Nephron (organoid): ENCODE measurements around the gene UAP1.

Experiments
- H3K27ac Mint-ChIP-seq, 3 experiments: 2 replicates each; pipeline ENCODE4 v1.8.0; 2020; ENCODE audit warnings: mixed read lengths in 3 of 3, mild to moderate bottlenecking in 2 of 3, moderate library complexity in 1 of 3
- H3K27me3 Mint-ChIP-seq: 2 replicates; pipeline ENCODE4 v1.8.0; 2021; ENCODE audit warnings: low read depth, mild to moderate bottlenecking, moderate library complexity, mixed read lengths
- H3K36me3 Mint-ChIP-seq: 2 replicates; pipeline ENCODE4 v1.8.0; 2020; ENCODE audit warnings: low read depth, mixed read lengths
- H3K4me1 Mint-ChIP-seq: 2 replicates; pipeline ENCODE4 v1.8.0; 2020; ENCODE audit warnings: mixed read lengths
- H3K4me3 Mint-ChIP-seq, 3 experiments: 2 replicates each; pipeline ENCODE4 v1.8.0; 2020; ENCODE audit warnings: mild to moderate bottlenecking in 3 of 3, mixed read lengths in 3 of 3, moderate library complexity in 2 of 3
- H3K9me3 Mint-ChIP-seq: 2 replicates; pipeline ENCODE4 v1.8.0; 2020; ENCODE audit warnings: mixed read lengths
- CTCF ChIP-seq, 3 experiments: fragments of 200-600 bp; sonication (generic); IDR thresholded peaks; one replicate each; pipeline ENCODE4 v1.5.0; 2021; ENCODE audit warnings: antibody characterized with exemption in 3 of 3; ENCODE audit not compliant: unreplicated experiment in 3 of 3

The UAP1 gene

DNA sequence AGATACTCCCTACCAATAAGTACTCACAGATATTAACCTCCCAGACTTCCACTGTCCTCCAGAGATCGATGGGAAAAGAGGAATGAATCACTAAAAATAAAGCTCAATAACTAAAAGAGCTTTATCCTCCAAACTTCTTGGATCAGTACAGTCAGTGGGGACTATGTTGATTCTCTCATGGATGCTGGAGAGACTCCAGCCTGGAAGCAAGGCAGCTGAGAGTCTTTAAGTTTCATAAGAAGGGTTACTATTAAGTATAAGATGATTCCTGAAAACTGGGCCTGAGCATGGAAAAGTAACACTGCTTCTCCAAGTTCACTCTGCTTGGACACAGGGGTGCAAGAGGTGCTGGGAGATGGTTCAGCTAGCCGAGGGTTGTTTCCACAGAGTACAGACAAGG is 64.6 kb downstream of the UAP1 start:
- H3K9me3 Mint-ChIP-seq = no peaks in the 10 kb centered on the region

DNA sequence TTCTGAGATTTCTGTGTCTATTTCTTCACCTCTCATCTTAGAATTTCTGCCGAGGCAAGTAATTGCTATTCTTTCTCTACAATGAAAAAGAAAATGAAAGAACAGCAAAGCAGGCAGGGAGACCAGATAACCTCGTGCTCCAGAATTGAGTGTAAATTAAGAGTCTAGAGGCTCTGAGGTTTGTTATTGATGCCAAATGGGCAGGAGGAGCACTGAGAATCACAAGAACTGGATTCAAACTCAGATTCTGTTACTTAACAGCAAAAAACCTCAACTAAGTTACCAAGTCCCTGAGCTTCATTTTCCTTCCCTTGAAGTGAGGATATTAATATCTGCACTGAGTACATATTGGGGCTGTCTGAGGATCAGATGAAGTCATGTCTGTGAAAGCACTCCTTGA is 65.2 kb downstream of the UAP1 start:
- TF ChIP-seq CTCF (IDR thresholded peaks at IDR 0.05; ENCODE audit: unreplicated experiment in 3 of 3) = no peak
- Mint-ChIP-seq H3K36me3 (no peaks in the 10 kb centered on the region), H3K9me3 (no peaks in the 10 kb centered on the region), H3K4me1 (peaks cover 56% of the 10 kb centered on the region), H3K27ac (peak overlapping the region in 2 of 3 experiments; percentile 88 to 97), H3K27me3 (peaks cover 4% of the 10 kb centered on the region), H3K4me3 (no peak overlapping the region)

More for the DNA sequence above, 64.6 kb downstream of the UAP1 start:
- no peak for TF ChIP-seq CTCF (IDR thresholded peaks at IDR 0.05; ENCODE audit: unreplicated experiment in 3 of 3)
- Mint-ChIP-seq H3K4me3 (peak overlapping the region in 2 of 3 experiments; percentile 54 to 59), H3K4me1 (peaks cover 49% of the 10 kb centered on the region), H3K27me3 (peaks cover 4% of the 10 kb centered on the region), H3K36me3 (no peaks in the 10 kb centered on the region), H3K27ac (peak overlapping the region; percentile 67 to 97 (median 88))

DNA sequence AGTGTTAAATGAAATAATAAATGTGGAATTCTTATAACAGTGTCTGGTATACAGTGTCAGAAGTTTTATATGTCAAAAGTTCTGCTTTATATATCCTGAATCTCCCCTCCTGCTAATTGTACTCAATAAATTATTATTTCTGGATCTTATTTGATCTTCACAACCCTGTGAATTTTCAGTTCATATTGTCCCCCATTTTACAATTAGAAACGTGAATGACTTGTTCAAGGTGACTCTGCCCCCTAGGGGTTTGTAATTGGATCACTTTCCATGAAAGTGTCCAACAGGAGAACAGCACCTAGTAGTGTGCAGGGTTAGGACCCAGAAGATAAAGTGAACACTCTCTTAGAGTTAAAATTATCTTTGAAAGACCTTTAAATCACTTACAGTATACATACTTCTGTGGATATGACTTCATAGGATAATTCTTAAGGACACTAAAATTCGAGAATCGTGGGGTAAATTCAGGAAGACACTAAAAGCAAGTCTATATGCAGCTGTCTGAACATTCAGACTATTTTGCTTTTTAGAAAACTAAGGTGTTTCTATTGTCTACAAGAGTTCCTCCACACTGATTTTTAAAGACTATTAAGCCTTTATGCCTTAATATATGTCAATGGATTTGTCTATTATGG is 66.3 kb downstream of the UAP1 start:
- H3K9me3 Mint-ChIP-seq = no peaks in the 10 kb centered on the region

DNA sequence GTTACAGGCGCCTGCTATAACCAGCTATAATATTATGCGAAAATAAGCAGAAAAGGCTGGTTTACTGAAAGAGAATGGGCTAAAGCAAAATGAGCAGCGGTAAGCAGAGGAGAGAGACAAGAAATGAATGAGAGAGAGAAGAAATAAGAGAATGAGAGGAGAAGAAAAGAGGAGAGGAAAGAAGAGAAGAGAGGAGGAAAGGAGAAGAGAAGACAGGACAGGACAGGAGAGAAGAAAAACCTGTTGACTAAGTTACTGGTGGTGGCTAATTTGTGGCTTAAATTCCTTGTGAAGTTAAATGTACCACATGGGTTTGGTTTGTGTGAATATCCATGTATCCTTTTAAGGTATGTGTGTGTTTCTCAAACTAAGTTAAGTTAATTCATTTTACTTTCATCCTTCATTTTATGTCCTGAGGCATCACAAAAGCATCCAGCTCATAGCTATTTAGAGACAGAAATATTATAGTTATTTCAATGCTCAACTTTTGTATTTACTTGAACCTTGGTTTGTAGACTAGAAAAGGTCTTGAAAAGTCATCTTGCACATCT is 67.6 kb downstream of the UAP1 start:
- H3K9me3 Mint-ChIP-seq = no peaks in the 10 kb centered on the region
- peak overlapping the region in 2 of 3 experiments; percentile 6 to 34 for H3K4me3 Mint-ChIP-seq
- peaks cover 62% of the 10 kb centered on the region for H3K4me1 Mint-ChIP-seq
- no peaks in the 10 kb centered on the region for H3K36me3 Mint-ChIP-seq
- H3K27me3 Mint-ChIP-seq = peaks cover 4% of the 10 kb centered on the region
- peak overlapping the region; percentile 16 to 73 (median 53) for H3K27ac Mint-ChIP-seq
- TF ChIP-seq CTCF (IDR thresholded peaks at IDR 0.05; ENCODE audit: unreplicated experiment in 3 of 3) = no peak

More for the DNA sequence above, 66.3 kb downstream of the UAP1 start:
- H3K27me3 Mint-ChIP-seq = peaks cover 4% of the 10 kb centered on the region
- no peaks in the 10 kb centered on the region for H3K36me3 Mint-ChIP-seq
- peak; percentile 22 to 28 (median 23) for TF ChIP-seq CTCF (IDR thresholded peaks at IDR 0.05; ENCODE audit: unreplicated experiment in 3 of 3)
- H3K27ac Mint-ChIP-seq = peak overlapping the region in 2 of 3 experiments; percentile 75 to 97
- no peak overlapping the region for H3K4me3 Mint-ChIP-seq
- peaks cover 60% of the 10 kb centered on the region for H3K4me1 Mint-ChIP-seq

DNA sequence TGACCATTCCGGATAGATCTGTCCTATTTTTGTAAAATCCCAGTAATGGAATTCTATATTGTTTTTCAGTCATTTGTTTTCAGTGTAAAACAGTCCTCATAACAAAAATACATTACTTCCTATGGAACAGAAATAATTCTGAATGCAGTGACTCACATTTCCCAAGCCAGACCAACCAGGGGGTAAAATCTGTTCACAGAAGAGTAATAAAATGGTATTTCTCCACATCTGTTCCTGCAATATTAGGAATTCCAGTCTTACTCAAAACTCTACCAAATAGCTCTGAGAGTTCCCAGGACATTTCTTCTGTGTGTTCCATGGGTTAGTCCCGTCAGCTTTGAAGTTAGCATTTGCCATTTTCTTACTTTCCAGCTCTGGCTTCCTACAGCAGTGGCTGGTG is 68.1 kb downstream of the UAP1 start:
- TF ChIP-seq CTCF (IDR thresholded peaks at IDR 0.05; ENCODE audit: unreplicated experiment in 3 of 3) = no peak
- peak overlapping the region in 1 of 3 experiments; percentile 6 for H3K4me3 Mint-ChIP-seq
- H3K9me3 Mint-ChIP-seq = no peaks in the 10 kb centered on the region
- no peaks in the 10 kb centered on the region for H3K36me3 Mint-ChIP-seq
- peaks cover 67% of the 10 kb centered on the region for H3K4me1 Mint-ChIP-seq
- peak overlapping the region in 2 of 3 experiments; percentile 96 to 97 for H3K27ac Mint-ChIP-seq
- peaks cover under 1% of the 10 kb centered on the region for H3K27me3 Mint-ChIP-seq
